ENCODE data around the gene LTBR.

The LTBR gene

GRCh38 chr12:6347367-6348338, 36.3 kb upstream of the LTBR start:
- WGBS, 2 experiments: 92 to 96% methylated on average over 19 of the region's 19 CpGs
- H3K4me1 ChIP-seq (ENCODE audit: control insufficient read depth, insufficient read depth, low read length): peaks cover 11% of the 10 kb centered on the region
- no peaks in the 10 kb centered on the region for H3K9me3 ChIP-seq (ENCODE audit: control insufficient read depth, low read length)
- H3K4me3 ChIP-seq (ENCODE audit: insufficient read depth, low read depth, low read length): no peak overlapping the region
- H3K36me3 ChIP-seq (ENCODE audit: control insufficient read depth, insufficient read depth, low read length): no peaks in the 10 kb centered on the region
- H3K27me3 ChIP-seq (ENCODE audit: control insufficient read depth, insufficient read depth, low read length, poor library complexity, severe bottlenecking): no peaks in the 10 kb centered on the region
- H3K27ac ChIP-seq (ENCODE audit: insufficient read depth, low read depth, low read length, poor library complexity, severe bottlenecking): no peak overlapping the region

- Histone ChIP-seq H3K9me3 (ENCODE audit: control insufficient read depth, low read length) (no peaks in the 10 kb centered on the region), H3K27ac (ENCODE audit: insufficient read depth, low read depth, low read length, poor library complexity, severe bottlenecking) (no peak overlapping the region), H3K4me1 (ENCODE audit: control insufficient read depth, insufficient read depth, low read length) (no peaks in the 10 kb centered on the region), H3K36me3 (ENCODE audit: control insufficient read depth, insufficient read depth, low read length) (no peaks in the 10 kb centered on the region), H3K4me3 (ENCODE audit: insufficient read depth, low read depth, low read length) (no peak overlapping the region), H3K27me3 (ENCODE audit: control insufficient read depth, insufficient read depth, low read length, poor library complexity, severe bottlenecking) (no peaks in the 10 kb centered on the region)
- WGBS, 2 experiments: 94 to 95% methylated on average over 5 of the region's 5 CpGs
Measured at GRCh38 chr12:6351622-6352021, 32.3 kb upstream of the LTBR start.

GRCh38 chr12:6352193-6353173, 31.5 kb upstream of the LTBR start:
- WGBS, 2 experiments: 89 to 92% methylated on average over 9 of the region's 9 CpGs
- Histone ChIP-seq H3K27ac (ENCODE audit: insufficient read depth, low read depth, low read length, poor library complexity, severe bottlenecking) (no peak overlapping the region), H3K4me1 (ENCODE audit: control insufficient read depth, insufficient read depth, low read length) (no peaks in the 10 kb centered on the region), H3K27me3 (ENCODE audit: control insufficient read depth, insufficient read depth, low read length, poor library complexity, severe bottlenecking) (no peaks in the 10 kb centered on the region), H3K9me3 (ENCODE audit: control insufficient read depth, low read length) (no peaks in the 10 kb centered on the region), H3K4me3 (ENCODE audit: insufficient read depth, low read depth, low read length) (no peak overlapping the region), H3K36me3 (ENCODE audit: control insufficient read depth, insufficient read depth, low read length) (no peaks in the 10 kb centered on the region)

GRCh38 chr12:6354495-6355393, 29.2 kb upstream of the LTBR start:
- Histone ChIP-seq H3K9me3 (ENCODE audit: control insufficient read depth, low read length) (no peaks in the 10 kb centered on the region), H3K27ac (ENCODE audit: insufficient read depth, low read depth, low read length, poor library complexity, severe bottlenecking) (no peak overlapping the region), H3K4me3 (ENCODE audit: insufficient read depth, low read depth, low read length) (no peak overlapping the region), H3K27me3 (ENCODE audit: control insufficient read depth, insufficient read depth, low read length, poor library complexity, severe bottlenecking) (no peaks in the 10 kb centered on the region), H3K4me1 (ENCODE audit: control insufficient read depth, insufficient read depth, low read length) (no peaks in the 10 kb centered on the region), H3K36me3 (ENCODE audit: control insufficient read depth, insufficient read depth, low read length) (no peaks in the 10 kb centered on the region)
- 90 to 94% methylated on average over 10 of the region's 10 CpGs for WGBS, 2 experiments

- Histone ChIP-seq H3K9me3 (ENCODE audit: control insufficient read depth, low read length) (no peaks in the 10 kb centered on the region), H3K36me3 (ENCODE audit: control insufficient read depth, insufficient read depth, low read length) (no peaks in the 10 kb centered on the region), H3K4me1 (ENCODE audit: control insufficient read depth, insufficient read depth, low read length) (no peaks in the 10 kb centered on the region), H3K27me3 (ENCODE audit: control insufficient read depth, insufficient read depth, low read length, poor library complexity, severe bottlenecking) (no peaks in the 10 kb centered on the region), H3K4me3 (ENCODE audit: insufficient read depth, low read depth, low read length) (no peak overlapping the region), H3K27ac (ENCODE audit: insufficient read depth, low read depth, low read length, poor library complexity, severe bottlenecking) (no peak overlapping the region)
- WGBS, 2 experiments: 84% methylated on average over 8 of the region's 8 CpGs
Measured at GRCh38 chr12:6355491-6356373, 28.2 kb upstream of the LTBR start.

- Histone ChIP-seq H3K4me1 (ENCODE audit: control insufficient read depth, insufficient read depth, low read length) (no peaks in the 10 kb centered on the region), H3K9me3 (ENCODE audit: control insufficient read depth, low read length) (no peaks in the 10 kb centered on the region), H3K27me3 (ENCODE audit: control insufficient read depth, insufficient read depth, low read length, poor library complexity, severe bottlenecking) (no peaks in the 10 kb centered on the region), H3K27ac (ENCODE audit: insufficient read depth, low read depth, low read length, poor library complexity, severe bottlenecking) (no peak overlapping the region), H3K4me3 (ENCODE audit: insufficient read depth, low read depth, low read length) (no peak overlapping the region), H3K36me3 (ENCODE audit: control insufficient read depth, insufficient read depth, low read length) (no peaks in the 10 kb centered on the region)
- WGBS, 2 experiments: 93 to 96% methylated on average over 5 of the region's 5 CpGs
Measured at GRCh38 chr12:6356374-6356820, 27.6 kb upstream of the LTBR start.

- H3K36me3 ChIP-seq (ENCODE audit: control insufficient read depth, insufficient read depth, low read length): no peaks in the 10 kb centered on the region
- H3K27ac ChIP-seq (ENCODE audit: insufficient read depth, low read depth, low read length, poor library complexity, severe bottlenecking): no peak overlapping the region
- H3K9me3 ChIP-seq (ENCODE audit: control insufficient read depth, low read length): no peaks in the 10 kb centered on the region
- H3K4me1 ChIP-seq (ENCODE audit: control insufficient read depth, insufficient read depth, low read length): no peaks in the 10 kb centered on the region
- 86 to 90% methylated on average over 1 of the region's 1 CpG for WGBS, 2 experiments
- H3K4me3 ChIP-seq (ENCODE audit: insufficient read depth, low read depth, low read length): no peak overlapping the region
- H3K27me3 ChIP-seq (ENCODE audit: control insufficient read depth, insufficient read depth, low read length, poor library complexity, severe bottlenecking): no peaks in the 10 kb centered on the region
Measured at GRCh38 chr12:6358881-6359280, 25.1 kb upstream of the LTBR start.

- no peak overlapping the region for H3K4me3 ChIP-seq (ENCODE audit: insufficient read depth, low read depth, low read length)
- no peaks in the 10 kb centered on the region for H3K4me1 ChIP-seq (ENCODE audit: control insufficient read depth, insufficient read depth, low read length)
- 86 to 90% methylated on average over 7 of the region's 7 CpGs for WGBS, 2 experiments
- no peaks in the 10 kb centered on the region for H3K27me3 ChIP-seq (ENCODE audit: control insufficient read depth, insufficient read depth, low read length, poor library complexity, severe bottlenecking)
- no peak overlapping the region for H3K27ac ChIP-seq (ENCODE audit: insufficient read depth, low read depth, low read length, poor library complexity, severe bottlenecking)
- no peaks in the 10 kb centered on the region for H3K36me3 ChIP-seq (ENCODE audit: control insufficient read depth, insufficient read depth, low read length)
- H3K9me3 ChIP-seq (ENCODE audit: control insufficient read depth, low read length): no peaks in the 10 kb centered on the region
Measured at GRCh38 chr12:6360080-6360571, 23.8 kb upstream of the LTBR start.
